SK-N-SH (cell line): ENCODE data around the gene ABCA10.

Experiments used
- FOXJ3 ChIP-seq: sonication (generic); formaldehyde crosslinking; IDR thresholded peaks from 2 replicates; pipeline ENCODE4 v1.5.1; 2020; ENCODE audit warnings: mild to moderate bottlenecking, missing genetic modification reagents
- FOXM1 ChIP-seq: IDR thresholded peaks from 2 replicates; pipeline ENCODE4 v1.4.0; 2012; ENCODE audit warnings: low read depth, mild to moderate bottlenecking
- GATA2 ChIP-seq: sonication (generic); formaldehyde crosslinking; IDR thresholded peaks from 2 replicates; pipeline ENCODE4 v1.5.0; 2020; ENCODE audit warnings: mild to moderate bottlenecking, missing genetic modification reagents
- MXI1 ChIP-seq: IDR thresholded peaks from 2 replicates; pipeline ENCODE4 v1.6.1; 2012; ENCODE audit warnings: mild to moderate bottlenecking, low read depth, low read length, improper control_type of control experiment
- TF ChIP-seq, protein P1 (sequence below): fragments of 200-600 bp; sonication (generic); IDR thresholded peaks from 2 replicates; pipeline ENCODE4 v1.6.1; 2017; ENCODE audit warnings: antibody characterized with exemption, mild to moderate bottlenecking, moderate library complexity
- TF ChIP-seq, protein P2 (sequence below): fragments of 150-350 bp; IDR thresholded peaks from 2 replicates; pipeline ENCODE4 v1.6.1; 2016; ENCODE audit warnings: mild to moderate bottlenecking, low read depth, low read length

DNA sequence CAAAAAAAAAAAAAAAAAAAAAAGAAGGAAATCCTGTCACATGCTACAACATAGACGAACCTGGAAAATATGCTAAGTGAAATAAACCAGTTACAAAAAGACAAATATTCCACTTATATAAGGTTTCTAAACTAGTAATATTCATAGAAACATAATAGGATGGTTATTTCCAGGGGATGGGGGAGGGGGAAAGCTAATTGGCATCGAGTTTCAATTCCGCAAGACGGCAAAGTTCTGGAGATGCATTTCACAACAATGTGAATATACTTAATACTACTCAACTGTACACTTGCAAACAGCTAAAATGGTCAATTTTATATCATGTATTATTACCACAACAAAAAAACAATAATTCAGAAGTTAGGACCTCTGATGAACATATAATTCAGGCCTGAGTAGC is 130.0 kb downstream of the ABCA10 start:
- TF ChIP-seq GATA2 (CRISPR knock-in tag) (no peak), FOXJ3 (no peak), FOXM1 (no peak), MXI1 (no peak)
- TF ChIP-seq, protein P1, sequence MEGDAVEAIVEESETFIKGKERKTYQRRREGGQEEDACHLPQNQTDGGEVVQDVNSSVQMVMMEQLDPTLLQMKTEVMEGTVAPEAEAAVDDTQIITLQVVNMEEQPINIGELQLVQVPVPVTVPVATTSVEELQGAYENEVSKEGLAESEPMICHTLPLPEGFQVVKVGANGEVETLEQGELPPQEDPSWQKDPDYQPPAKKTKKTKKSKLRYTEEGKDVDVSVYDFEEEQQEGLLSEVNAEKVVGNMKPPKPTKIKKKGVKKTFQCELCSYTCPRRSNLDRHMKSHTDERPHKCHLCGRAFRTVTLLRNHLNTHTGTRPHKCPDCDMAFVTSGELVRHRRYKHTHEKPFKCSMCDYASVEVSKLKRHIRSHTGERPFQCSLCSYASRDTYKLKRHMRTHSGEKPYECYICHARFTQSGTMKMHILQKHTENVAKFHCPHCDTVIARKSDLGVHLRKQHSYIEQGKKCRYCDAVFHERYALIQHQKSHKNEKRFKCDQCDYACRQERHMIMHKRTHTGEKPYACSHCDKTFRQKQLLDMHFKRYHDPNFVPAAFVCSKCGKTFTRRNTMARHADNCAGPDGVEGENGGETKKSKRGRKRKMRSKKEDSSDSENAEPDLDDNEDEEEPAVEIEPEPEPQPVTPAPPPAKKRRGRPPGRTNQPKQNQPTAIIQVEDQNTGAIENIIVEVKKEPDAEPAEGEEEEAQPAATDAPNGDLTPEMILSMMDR, result no peak
- TF ChIP-seq, protein P2, sequence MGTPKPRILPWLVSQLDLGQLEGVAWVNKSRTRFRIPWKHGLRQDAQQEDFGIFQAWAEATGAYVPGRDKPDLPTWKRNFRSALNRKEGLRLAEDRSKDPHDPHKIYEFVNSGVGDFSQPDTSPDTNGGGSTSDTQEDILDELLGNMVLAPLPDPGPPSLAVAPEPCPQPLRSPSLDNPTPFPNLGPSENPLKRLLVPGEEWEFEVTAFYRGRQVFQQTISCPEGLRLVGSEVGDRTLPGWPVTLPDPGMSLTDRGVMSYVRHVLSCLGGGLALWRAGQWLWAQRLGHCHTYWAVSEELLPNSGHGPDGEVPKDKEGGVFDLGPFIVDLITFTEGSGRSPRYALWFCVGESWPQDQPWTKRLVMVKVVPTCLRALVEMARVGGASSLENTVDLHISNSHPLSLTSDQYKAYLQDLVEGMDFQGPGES, result no peak
